ENCODE results near the gene OR52N2. TPM values are rescaled to one million over a fixed set of nuclear protein-coding genes. Genes with fewer than 3 reads are reported as not detected.

OR52N2 gene
- total RNA-seq, 1 experiment from 2014 or later: not detected

DNA sequence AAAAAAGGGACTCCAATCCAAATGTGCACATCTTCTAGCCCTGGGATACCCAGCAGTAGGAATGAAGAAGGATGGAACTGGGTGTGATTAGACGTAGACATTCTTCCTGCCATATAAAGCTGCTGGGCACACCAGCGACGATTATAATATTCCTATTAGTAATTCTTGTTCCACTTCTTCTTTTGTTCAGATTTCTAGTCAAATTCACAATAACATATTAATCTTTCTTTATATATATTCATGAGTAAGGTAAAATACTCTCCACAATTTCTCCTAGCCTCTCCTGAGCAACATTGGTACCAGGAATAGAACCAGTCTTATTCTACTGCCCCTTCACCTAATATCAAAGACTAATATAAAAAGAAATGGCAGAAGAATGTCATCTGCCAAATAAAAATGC is 48.9 kb downstream of the OR52N2 start, which contains the start of gene OR52E8:
Gene OR52E8 (minus strand): TSS at position 101 of the 400 bp plus-strand sequence. CDS start 0 bp downstream, at position 101.
- no peak for DNase-seq (ENCODE audit: low read depth)
- in situ Hi-C loops (cut with HindIII; ENCODE audit: low pct_unique_long_range_greater_than_20kb, low sequenced_read_pairs): no loop called here

DNA sequence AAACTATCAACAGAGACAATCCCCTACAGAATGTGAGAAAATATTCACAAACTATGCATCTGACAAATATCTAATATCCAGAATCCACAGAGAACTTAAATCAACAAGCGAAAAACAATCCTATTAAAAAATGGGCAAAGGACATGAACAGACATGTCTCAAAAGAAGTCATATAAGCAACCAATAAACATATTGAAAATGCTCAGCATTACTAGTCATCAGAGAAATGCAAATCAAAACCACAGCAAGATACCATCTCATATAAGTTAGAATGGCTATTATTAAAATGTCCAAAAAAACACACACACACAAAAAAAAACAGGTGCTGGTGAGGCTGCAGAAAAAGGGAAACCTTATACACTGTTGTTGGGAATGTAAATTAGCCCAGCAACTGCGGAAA is 57.1 kb downstream of the OR52N2 start:
- in situ Hi-C loops (cut with HindIII; ENCODE audit: low pct_unique_long_range_greater_than_20kb, low sequenced_read_pairs): no loop called here
- no peak for DNase-seq (ENCODE audit: low read depth)

Other genes starting within 250 kb of the OR52N2 start
- gene OR52B6, start 228.0 kb upstream of the OR52N2 start, total RNA-seq (2014; rRNA removed; shearing (Covaris generic); ENCODE audit: low replicate concordance): not detected in 2 replicates
- 11.1 and 12.0 TPM in 2 replicates for gene TRIM6, start 212.3 kb upstream of the OR52N2 start, total RNA-seq (2014; rRNA removed; shearing (Covaris generic); ENCODE audit: low replicate concordance)
- gene TRIM34, start 183.9 kb upstream of the OR52N2 start, total RNA-seq (2014; rRNA removed; shearing (Covaris generic); ENCODE audit: low replicate concordance): 8.1 and 15.3 TPM in 2 replicates
- 7.4 and 9.5 TPM in 2 replicates for gene TRIM5, start 123.8 kb upstream of the OR52N2 start, total RNA-seq (2014; rRNA removed; shearing (Covaris generic); ENCODE audit: low replicate concordance)
- 7.4 TPM in 1 of 2 replicates, not detected in the other for gene TRIM22, start 119.1 kb upstream of the OR52N2 start, total RNA-seq (2014; rRNA removed; shearing (Covaris generic); ENCODE audit: low replicate concordance)
- gene OR56B1, start 72.5 kb upstream of the OR52N2 start, total RNA-seq (2014; rRNA removed; shearing (Covaris generic); ENCODE audit: low replicate concordance): not detected in 2 replicates
- gene OR52N4, start 54.7 kb upstream of the OR52N2 start, total RNA-seq (2014; rRNA removed; shearing (Covaris generic); ENCODE audit: low replicate concordance): not detected in 2 replicates
- not detected in 2 replicates for gene OR52N5, start 25.6 kb upstream of the OR52N2 start, total RNA-seq (2014; rRNA removed; shearing (Covaris generic); ENCODE audit: low replicate concordance)
- not detected in 2 replicates for gene OR52N1, start 17.7 kb upstream of the OR52N2 start, total RNA-seq (2014; rRNA removed; shearing (Covaris generic); ENCODE audit: low replicate concordance)
- gene OR52E6, start 33.0 kb downstream of the OR52N2 start, total RNA-seq (2014; rRNA removed; shearing (Covaris generic); ENCODE audit: low replicate concordance): not detected in 2 replicates
- not detected in 2 replicates for gene OR52E8, start 48.8 kb downstream of the OR52N2 start, total RNA-seq (2014; rRNA removed; shearing (Covaris generic); ENCODE audit: low replicate concordance)
- gene OR52E4, start 71.7 kb downstream of the OR52N2 start, total RNA-seq (2014; rRNA removed; shearing (Covaris generic); ENCODE audit: low replicate concordance): not detected in 2 replicates
- gene OR52E5, start 84.3 kb downstream of the OR52N2 start, total RNA-seq (2014; rRNA removed; shearing (Covaris generic); ENCODE audit: low replicate concordance): not detected in 2 replicates
- not detected in 2 replicates for gene OR56A3, start 133.3 kb downstream of the OR52N2 start, total RNA-seq (2014; rRNA removed; shearing (Covaris generic); ENCODE audit: low replicate concordance)
- not detected in 2 replicates for gene OR56A5, start 159.6 kb downstream of the OR52N2 start, total RNA-seq (2014; rRNA removed; shearing (Covaris generic); ENCODE audit: low replicate concordance)
- not detected in 2 replicates for gene OR52L1, start 178.1 kb downstream of the OR52N2 start, total RNA-seq (2014; rRNA removed; shearing (Covaris generic); ENCODE audit: low replicate concordance)
- gene OR56A4, start 198.0 kb downstream of the OR52N2 start, total RNA-seq (2014; rRNA removed; shearing (Covaris generic); ENCODE audit: low replicate concordance): not detected in 2 replicates
- gene OR56A1, start 221.8 kb downstream of the OR52N2 start, total RNA-seq (2014; rRNA removed; shearing (Covaris generic); ENCODE audit: low replicate concordance): not detected in 2 replicates